ENCODE results near the gene PDSS2. TPM values are rescaled to one million over a fixed set of nuclear protein-coding genes. Genes with fewer than 3 reads are reported as not detected.
A peak's percentile ranks its signal among the peaks of the same experiment; 100 is the strongest.

PDSS2 gene
- total and polyA plus RNA-seq, 2 of the 8 experiments (the other 6 are each of a cell fraction or from before 2014, with no cell fraction given): 10.7 to 16.1 TPM

DNA sequence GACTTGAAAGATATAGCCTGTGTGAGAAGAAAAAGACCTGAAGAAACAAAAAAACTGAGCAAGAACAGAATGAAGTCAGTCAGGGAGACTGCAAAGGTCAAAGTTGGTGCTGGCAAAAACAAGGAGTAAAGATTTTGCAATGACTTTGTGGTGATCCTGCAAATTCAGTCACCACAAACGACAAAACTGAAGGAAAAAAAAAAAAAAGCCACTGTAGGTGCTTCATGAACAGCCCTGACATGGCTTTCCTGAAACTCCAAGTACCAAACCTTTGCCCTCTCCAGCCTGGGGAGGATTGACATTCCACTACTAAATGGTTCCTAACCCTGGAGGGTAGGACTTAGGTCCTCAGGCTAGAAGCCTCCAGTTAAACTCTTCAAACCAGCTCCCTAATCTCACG is 229.3 kb downstream of the PDSS2 start:
- no peak overlapping the region for H2BK20ac ChIP-seq (ENCODE audit: low read length)
- H3K4ac ChIP-seq (replicated peaks; ENCODE audit: insufficient read length, low read depth, low read length): peak overlapping the region; percentile 83
- no peak overlapping the region for H2BK12ac ChIP-seq (ENCODE audit: low read depth, low read length)
- no peak overlapping the region for H3K4me2 ChIP-seq (ENCODE audit: insufficient read depth in 1 of 2, low read depth in 2 of 2, low read length in 2 of 2)
- H3K9ac ChIP-seq (replicated peaks in 1 of 4; ENCODE audit: extremely low read depth in 1 of 4, low read depth in 3 of 4, low read length in 3 of 4): no peak overlapping the region
- no peak overlapping the region for H4K5ac ChIP-seq (ENCODE audit: insufficient read length, low read depth, low read length)
- H3K27me3 ChIP-seq (replicated peaks in 1 of 4; ENCODE audit: control insufficient read depth in 3 of 4, extremely low read depth in 1 of 4, insufficient read depth in 3 of 4, low read length in 3 of 4): no peaks in the 10 kb centered on the region
- no peak for TF ChIP-seq SIRT6 (IDR thresholded peaks at IDR 0.05; ENCODE audit: low read length)
- TF ChIP-seq SP1 (IDR thresholded peaks at IDR 0.05; ENCODE audit: low read depth, low read length): no peak
- no peak for TF ChIP-seq KDM1A (IDR thresholded peaks at IDR 0.05; ENCODE audit: borderline replicate concordance, low read length)
- no peak for TF ChIP-seq ASH2L (IDR thresholded peaks at IDR 0.05; ENCODE audit: low read length)
- no peak for TF ChIP-seq BCL11A (IDR thresholded peaks at IDR 0.05; ENCODE audit: low read depth in 2 of 2, low read length in 2 of 2)
- TF ChIP-seq GABPA (IDR thresholded peaks at IDR 0.05; ENCODE audit: borderline replicate concordance, insufficient read depth, low read length): no peak
- H3K79me2 ChIP-seq (ENCODE audit: control insufficient read depth in 1 of 2, insufficient read depth in 2 of 2, low read length in 2 of 2): no peaks in the 10 kb centered on the region
- H3K14ac ChIP-seq (ENCODE audit: insufficient read length): no peak overlapping the region
- WGBS, 2 experiments (ENCODE audit: extremely low coverage in 1 of 2, insufficient coverage in 1 of 2, insufficient read length in 1 of 2, insufficient replicate concordance in 2 of 2, low coverage in 1 of 2, low lambda C conversion rate in 2 of 2, missing lambda C conversion rate in 1 of 2): 83% methylated on average over 2 of the region's 2 CpGs; no CpG with 5 or more reads in 1 of the 2 experiments
- H3K18ac ChIP-seq (ENCODE audit: extremely low read depth, low read length): peak overlapping the region; percentile 51; the same call in 1 of the 2 replicates
- no peak for FAIRE-seq
- H2BK15ac ChIP-seq (ENCODE audit: low read length): no peak overlapping the region
- no peaks in the 10 kb centered on the region for H3K9me3 ChIP-seq (ENCODE audit: insufficient read depth in 2 of 2, low read depth in 1 of 2, low read length in 1 of 2)
- H2BK5ac ChIP-seq (ENCODE audit: low read depth, low read length): peak overlapping the region; percentile 81; the same call in 1 of the 2 replicates
- no peak overlapping the region for H2AK5ac ChIP-seq (ENCODE audit: low read depth, low read length)
- CTCF ChIA-PET (ENCODE audit: partially characterized antibody): interaction anchor here (1.3 kb wide), 1 partner anchor 11 kb away, joined by 3 read pairs; no protein-coding TSS in a partner anchor
- no peaks in the 10 kb centered on the region for H3K23me2 ChIP-seq (ENCODE audit: low read depth, low read length)
- H4K8ac ChIP-seq (ENCODE audit: extremely low read depth, insufficient read depth, low read length): no peak overlapping the region
- no peak overlapping the region for H2AFZ ChIP-seq (ENCODE audit: low read length)
- no peaks in the 10 kb centered on the region for H3K36me3 ChIP-seq (ENCODE audit: control insufficient read depth in 2 of 4, insufficient read depth in 4 of 4, low read length in 3 of 4)
- H3K79me1 ChIP-seq (ENCODE audit: low read depth, low read length): no peaks in the 10 kb centered on the region
- H3K56ac ChIP-seq (replicated peaks; ENCODE audit: insufficient read length, low read depth, low read length): no peak overlapping the region
- H4K91ac ChIP-seq (replicated peaks; ENCODE audit: insufficient read length, low read length): no peak overlapping the region
- H3K4me1 ChIP-seq (replicated peaks in 1 of 4; ENCODE audit: control insufficient read depth in 3 of 4, insufficient read depth in 4 of 4, low read length in 3 of 4): no peaks in the 10 kb centered on the region; a peak in 1 of 7 replicates
- POLR2A ChIA-PET (ENCODE audit: partially characterized antibody): interaction anchor here (0.6 to 1.6 kb wide), 2 partner anchors 12 to 13 kb away, joined by 3 read pairs; no protein-coding TSS in a partner anchor
- no peak for DNase-seq (ENCODE audit: low read depth in 1 of 2, low spot score in 2 of 2)
- H2BK120ac ChIP-seq (replicated peaks; ENCODE audit: low read depth, low read length): no peak overlapping the region
- no peak overlapping the region for H3K23ac ChIP-seq (ENCODE audit: insufficient read length)
- H3K4me3 ChIP-seq (ENCODE audit: extremely low read depth in 1 of 4, insufficient read depth in 2 of 4, low read depth in 3 of 4, low read length in 4 of 4): no peak overlapping the region
- H3K27ac ChIP-seq (ENCODE audit: low read depth, low read length): no peak overlapping the region
- H4K20me1 ChIP-seq (replicated peaks in 1 of 2; ENCODE audit: control insufficient read depth in 1 of 2, insufficient read depth in 2 of 2, low read length in 2 of 2): no peaks in the 10 kb centered on the region
